Ascending aorta (tissue), 2 donors: ENCODE measurements around the gene ZNF680. TPM values are rescaled to one million over a fixed set of nuclear protein-coding genes. Genes with fewer than 3 reads are reported as not detected.

Experiments
- DNase-seq, 2 donors: peaks; one replicate each; pipeline ENCODE4 v3.0.0-alpha.2; 2019; ENCODE audit warnings: low spot score in 2 of 2
- H3K27ac ChIP-seq, 2 donors: fragments of 200-600 bp; sonication (generic); one replicate each; pipeline ENCODE4 v1.5.1; 2016 to 2017; ENCODE audit warnings: mild to moderate bottlenecking in 1 of 2
- H3K27me3 ChIP-seq: fragments of 200-600 bp; sonication (generic); one replicate; pipeline ENCODE4 v1.5.1; 2017
- H3K36me3 ChIP-seq, 2 donors: fragments of 200-600 bp; sonication (generic); one replicate each; pipeline ENCODE4 v1.5.1; 2016
- H3K4me1 ChIP-seq, 2 donors: fragments of 200-600 bp; sonication (generic); one replicate each; pipeline ENCODE4 v1.5.1; 2016 to 2017; ENCODE audit warnings: mild to moderate bottlenecking in 1 of 2
- H3K4me3 ChIP-seq, 2 donors: fragments of 200-600 bp; sonication (generic); one replicate each; pipeline ENCODE4 v1.5.1; 2016 to 2017; ENCODE audit warnings: mild to moderate bottlenecking in 1 of 2
- H3K9me3 ChIP-seq, 2 donors: fragments of 200-600 bp; sonication (generic); one replicate each; pipeline ENCODE4 v1.5.1; 2016
- CTCF ChIP-seq, 3 experiments: fragments of 200-600 bp in 2 of 3; fragments of 450-650 bp in 1 of 3; sonication (generic) in 2 of 3; IDR thresholded peaks; one replicate each; pipeline ENCODE4 v1.5.1; 2016 to 2019; ENCODE audit warnings: antibody characterized with exemption in 3 of 3, mild to moderate bottlenecking in 1 of 3, moderate library complexity in 1 of 3
- intact Hi-C: fragments of 100-400 bp; cut with DNase I; formaldehyde crosslinking; loops from one replicate; pipeline ENCODE4 v1.15.1; 2023
- total RNA-seq: library from RNA; depleted of rRNA; stranded (reverse); fragments of >200 nt; gene quantifications from one replicate; pipeline ENCODE4 v1.1.0, GENCODE V29; 2016

ZNF680 gene
- total RNA-seq, 1 donor from 2014 or later, result 11.0 TPM

GRCh38 chr7:64485623-64486022 lies 77.2 kb downstream of the ZNF680 start:
- Histone ChIP-seq H3K27ac (no peak overlapping the region), H3K36me3 (no peaks in the 10 kb centered on the region), H3K9me3 (no peaks in the 10 kb centered on the region), H3K27me3 (no peaks in the 10 kb centered on the region), H3K4me3 (no peak overlapping the region), H3K4me1 (no peaks in the 10 kb centered on the region)
- intact Hi-C loops, result no loop called here
- no peak for TF ChIP-seq CTCF (IDR thresholded peaks at IDR 0.05)
- DNase-seq, result no peak

Other genes starting within 250 kb of the ZNF680 start
- gene ZNF736, start 249.1 kb downstream of the ZNF680 start, total RNA-seq, result 6.0 TPM
- gene ZNF107, start 103.1 kb upstream of the ZNF680 start, total RNA-seq, result 0.85 TPM
- gene ZNF138, start 231.4 kb upstream of the ZNF680 start, total RNA-seq, result 2.0 TPM